Limb (tissue), 2 donors: ENCODE results near the gene C16orf89.
"Not testable (repeated sequence)": the region's sequence is repeated elsewhere in the genome, so short reads cannot be mapped to it uniquely, and the experiment has no call there.

Experiments used
- DNase-seq, 2 donors: peaks; one replicate each; pipeline ENCODE4 v3.0.0-alpha.2; 2016; ENCODE audit errors: extremely low spot score in 2 of 2

C16orf89 gene

DNA sequence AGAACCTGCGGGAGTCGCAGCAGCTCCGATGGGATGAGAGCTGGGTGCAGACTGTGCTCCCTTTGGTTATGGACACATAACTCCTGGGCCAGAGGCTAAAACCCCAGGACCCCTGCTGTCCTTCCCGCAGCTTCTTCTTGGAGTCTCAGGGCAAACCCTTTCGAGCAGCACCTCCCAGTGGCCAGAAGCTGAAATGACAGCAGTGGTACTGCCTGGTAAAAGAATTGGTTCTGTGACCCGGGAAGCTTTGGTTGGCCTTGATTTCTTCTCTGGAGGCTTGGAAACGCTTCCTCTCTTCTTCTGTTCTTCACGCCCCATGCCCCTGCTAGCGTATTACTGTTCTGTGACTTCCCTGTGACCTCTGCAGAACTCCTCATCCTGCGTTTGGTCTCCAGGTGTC is 19.0 kb upstream of the C16orf89 start:
- DNase-seq, result peak in 1 of 2 donors; percentile 52

DNA sequence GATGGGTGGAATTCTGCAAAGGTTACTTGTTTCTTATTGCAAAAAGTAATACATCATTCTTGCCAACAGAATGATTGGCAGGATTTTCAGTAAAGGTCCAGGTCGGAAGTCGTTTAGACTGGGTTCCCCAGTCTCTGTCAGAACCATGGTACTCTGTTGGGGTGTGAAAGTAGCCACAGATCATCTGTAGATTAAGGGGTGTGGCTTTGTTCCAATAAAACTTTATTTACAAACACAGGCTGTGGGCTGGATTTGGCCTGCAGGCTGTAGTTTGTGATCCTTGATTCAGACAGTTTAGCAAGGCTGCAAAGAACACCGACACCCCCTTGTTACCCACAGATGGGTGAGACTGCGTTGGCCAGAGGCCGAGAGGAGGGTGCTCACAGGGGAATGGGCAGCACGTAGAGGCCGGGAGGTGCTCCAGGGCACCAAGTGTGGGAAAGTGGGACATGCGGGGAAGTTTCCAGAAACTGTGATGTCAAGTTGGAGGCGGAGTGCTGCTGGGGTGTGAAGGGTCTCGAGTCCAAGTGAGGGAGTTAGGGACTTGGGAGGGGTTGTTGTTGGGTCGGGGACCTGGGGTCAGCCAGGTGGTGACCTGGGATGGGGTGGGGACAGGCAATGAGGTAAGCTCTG is 18.5 kb upstream of the C16orf89 start:
- not testable (repeated sequence) for DNase-seq

DNA sequence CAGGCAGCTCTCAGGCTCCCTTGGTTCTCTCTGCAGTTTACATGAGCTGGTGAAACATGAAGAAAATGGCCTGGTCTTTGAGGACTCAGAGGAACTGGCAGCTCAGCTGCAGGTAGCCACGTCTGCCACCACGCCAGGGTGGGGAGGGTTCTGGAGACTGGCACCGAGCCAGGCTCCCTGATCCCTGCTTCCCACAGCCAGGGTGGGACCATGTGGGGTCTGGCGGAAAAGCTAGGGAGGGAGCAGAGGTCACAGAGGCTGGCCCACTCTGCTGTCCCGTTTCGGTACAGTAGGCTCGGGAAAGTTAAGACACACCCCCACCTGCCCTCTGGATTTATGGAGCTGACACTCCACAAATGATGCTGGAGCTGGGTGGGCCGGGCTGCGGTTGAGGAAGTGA is 17.9 kb upstream of the C16orf89 start:
- DNase-seq, result not testable (repeated sequence)

DNA sequence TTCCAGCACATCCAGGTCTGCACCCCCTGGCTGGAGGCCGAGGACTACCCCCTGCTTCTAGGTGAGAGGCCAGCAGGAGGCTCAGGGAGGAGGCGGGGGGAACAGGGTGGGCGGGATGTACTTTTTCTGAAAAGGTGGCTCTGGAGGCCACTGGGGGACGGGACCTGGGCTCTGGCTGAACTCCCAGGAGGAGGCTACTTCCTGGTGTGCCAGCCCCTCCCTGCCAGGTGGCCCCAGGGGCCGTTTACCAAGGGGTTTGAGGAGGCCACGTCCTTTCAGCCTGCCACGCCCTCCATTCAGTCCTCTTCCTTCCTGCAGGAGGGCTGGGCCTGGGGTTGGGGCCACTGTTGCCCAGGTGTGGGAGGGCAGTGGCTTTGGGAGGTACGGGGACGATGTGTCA is 15.2 kb upstream of the C16orf89 start:
- DNase-seq, result not testable (repeated sequence)

DNA sequence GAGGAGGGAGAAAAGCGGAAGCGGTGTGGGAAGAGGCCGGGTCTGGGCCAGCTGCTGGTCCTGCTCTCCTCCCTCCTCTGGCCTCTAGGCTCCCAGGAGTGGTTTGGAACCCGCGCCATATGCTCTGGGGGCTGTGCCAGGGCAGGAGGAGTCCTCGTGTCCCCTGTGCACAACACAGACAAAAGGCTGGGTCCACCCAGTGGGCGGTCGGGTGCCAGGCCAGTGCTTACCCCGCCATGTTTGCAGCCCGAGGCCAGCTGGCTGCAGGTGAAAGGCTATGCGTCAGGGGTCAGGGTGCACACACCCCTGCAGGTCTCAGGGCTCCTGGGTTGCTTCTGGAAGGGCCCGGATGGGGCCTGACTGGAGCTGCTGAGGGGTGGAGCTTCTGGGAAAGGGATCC is 14.7 kb upstream of the C16orf89 start:
- not testable (repeated sequence) for DNase-seq

DNA sequence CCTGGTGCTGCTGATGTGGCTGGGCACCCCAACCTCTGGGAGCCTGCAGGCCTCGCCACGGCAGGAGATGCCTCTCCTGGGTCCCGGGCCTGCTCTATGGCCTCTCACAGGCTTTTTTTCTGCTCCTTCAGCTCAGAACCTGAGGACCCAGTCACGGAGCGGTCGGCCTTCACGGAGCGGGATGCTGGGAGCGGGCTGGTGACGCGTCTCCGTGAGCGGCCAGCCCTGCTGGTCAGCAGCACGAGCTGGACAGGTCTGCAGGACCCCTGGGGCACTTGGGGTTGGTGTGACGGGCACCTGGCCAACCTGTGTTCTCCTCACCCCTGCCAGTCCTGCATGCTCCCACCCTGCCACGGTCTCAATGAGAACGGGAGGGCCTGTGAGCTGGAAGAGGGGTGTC is 12.9 kb upstream of the C16orf89 start:
- DNase-seq, result no peak

DNA sequence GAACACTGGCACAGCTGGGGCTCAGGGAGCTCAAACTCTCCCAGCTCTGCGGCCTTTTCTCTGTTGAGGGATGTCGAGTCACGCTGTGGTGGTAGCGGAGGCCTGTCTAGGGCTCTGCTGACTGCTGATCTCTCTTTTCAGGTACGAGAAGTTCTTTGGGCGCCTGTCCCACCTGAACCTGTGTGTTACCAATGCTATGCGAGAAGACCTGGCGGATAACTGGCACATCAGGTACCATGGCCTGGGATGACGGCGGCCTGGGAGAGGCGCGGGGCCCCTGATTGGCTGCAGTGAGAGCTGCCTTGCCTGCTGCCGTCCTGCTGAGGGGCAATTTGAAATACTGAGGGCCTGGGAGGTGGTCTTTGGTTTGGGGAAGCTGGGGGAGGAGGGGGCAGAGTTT is 11.5 kb upstream of the C16orf89 start:
- no peak for DNase-seq

DNA sequence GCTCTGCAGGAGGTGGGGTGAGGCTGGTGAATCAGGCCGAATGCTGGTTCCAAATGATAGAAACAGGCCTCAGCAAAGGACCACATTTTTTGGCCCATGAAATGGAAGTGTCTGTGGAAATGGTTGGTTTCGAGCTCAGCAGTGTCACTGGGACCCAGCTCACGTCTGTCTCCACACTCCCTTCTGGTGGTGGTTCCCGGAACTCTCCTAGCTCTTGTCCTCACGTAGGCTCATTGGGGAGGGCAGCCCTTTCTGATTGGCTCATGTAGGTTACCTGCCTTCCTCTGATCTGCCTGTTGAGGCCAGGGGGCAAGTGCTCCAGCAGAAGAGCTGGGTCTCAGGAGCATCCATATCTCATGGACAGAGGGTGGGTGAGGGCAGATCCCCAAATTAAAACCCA is 9.9 kb upstream of the C16orf89 start:
- DNase-seq, result no peak

DNA sequence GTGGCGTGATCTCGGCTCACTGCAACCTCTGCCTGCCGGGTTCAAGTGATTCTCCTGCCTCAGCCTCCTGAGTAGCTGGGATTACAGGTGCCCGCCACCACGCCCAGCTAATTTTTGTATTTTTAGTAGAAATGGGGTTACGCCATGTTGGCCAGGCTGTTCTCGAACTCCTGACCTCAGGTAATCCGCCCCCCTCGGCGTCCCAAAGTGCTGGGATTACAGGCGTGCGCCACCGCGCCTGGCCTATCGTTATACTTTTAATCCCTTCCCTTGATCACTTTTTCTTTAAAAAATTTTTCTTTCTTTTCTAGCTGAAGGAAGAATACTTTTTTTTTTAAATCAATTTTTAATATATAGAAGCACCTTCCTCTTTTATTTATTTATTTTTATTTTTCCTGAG is 8.0 kb upstream of the C16orf89 start:
- not testable (repeated sequence) for DNase-seq

DNA sequence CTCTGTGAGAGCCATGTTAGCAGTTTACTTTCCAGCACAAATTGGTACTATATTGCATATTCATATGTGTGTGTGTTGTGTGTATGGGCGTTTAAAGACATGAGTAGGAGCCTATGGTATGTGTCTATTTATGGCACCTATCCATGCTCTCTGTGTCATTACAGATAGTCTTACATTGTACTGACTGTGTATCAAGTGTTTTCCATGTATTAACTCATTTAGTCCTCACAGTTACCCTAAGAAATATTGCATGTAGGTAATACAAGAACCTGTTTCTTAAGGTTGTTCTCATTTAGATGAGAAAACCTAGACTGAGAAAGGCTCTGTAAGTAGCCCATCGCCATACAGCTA is 7.5 kb upstream of the C16orf89 start:
- DNase-seq, result no peak

DNA sequence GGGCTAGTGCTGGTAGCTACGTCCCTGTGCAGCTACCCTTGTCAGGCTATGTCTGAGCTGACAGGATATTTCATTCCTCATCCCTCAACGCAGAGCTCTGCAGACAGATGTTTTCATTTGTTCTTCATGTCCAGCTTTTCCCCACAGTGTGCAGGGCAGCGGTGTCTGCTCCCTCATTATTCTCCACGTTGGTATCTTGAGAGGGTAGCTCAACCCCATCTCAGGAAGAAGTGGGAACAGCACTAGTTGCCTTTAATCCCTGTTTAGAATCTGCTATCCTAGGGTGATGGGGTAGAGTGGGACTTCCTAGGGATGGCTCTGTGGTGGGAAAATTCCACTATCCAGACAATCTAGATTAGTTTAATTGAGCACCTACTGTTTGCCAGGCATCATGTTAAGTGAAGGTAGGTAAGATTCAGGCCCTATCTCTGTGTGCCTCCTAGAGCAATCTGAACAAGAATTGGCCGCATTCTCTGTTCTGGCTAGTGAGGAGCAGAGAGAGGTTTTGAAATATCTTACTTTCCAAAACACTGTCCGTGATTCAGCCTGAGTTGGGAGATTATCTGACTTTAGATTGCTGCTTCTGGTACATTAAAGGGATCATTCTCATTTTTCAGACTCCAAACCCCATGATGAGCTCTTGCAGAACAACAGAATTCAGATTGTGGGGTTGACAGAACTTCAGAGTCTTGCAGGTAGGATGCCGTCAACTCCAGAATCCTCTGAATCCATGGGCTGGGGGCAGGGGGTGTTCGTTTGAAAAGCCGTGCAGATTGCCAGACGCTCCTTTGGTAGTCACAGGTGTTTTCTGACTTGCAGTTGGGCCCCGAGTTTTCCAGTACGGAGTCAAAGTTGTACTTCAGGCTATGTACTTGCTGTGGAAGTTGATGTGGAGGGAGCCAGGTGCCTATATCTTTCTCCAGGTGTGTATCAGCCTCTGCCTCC is 6.8 kb upstream of the C16orf89 start:
- DNase-seq, result no peak

DNA sequence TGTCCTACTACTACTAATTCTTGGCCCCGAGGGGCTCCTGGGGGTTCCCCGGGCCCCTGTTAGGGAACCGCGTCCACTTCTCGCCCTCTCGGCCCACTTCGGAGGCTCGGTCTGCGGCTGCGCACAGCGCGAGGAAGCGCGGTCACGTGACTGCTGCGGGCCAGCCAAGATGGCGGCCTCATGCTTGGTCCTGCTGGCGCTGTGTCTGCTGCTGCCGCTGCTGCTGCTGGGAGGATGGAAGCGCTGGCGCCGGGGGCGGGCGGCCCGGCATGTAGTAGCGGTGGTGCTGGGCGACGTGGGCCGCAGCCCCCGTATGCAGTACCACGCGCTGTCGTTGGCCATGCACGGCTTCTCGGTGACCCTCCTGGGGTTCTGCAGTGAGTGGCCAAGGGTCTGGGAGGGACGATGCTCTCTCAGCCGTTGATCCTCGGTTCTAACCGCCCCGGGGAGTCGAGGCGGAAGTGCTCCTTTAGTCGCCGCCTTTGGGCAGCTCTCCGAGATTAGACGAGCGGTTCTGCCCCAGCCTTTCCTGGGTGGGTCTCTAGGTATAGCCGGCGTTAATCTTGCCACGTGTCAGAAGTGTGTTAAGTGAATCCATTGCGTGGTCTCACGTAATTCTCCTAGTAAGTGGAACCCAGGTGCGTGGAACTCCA is 6.1 kb upstream of the C16orf89 start, which contains the start of gene ALG1:
ALG1 (plus strand) TSS at position 163 of the 653 bp plus-strand sequence; CDS start at position 170, 7 bp downstream.
- peak; percentile 91 to 92 for DNase-seq

DNA sequence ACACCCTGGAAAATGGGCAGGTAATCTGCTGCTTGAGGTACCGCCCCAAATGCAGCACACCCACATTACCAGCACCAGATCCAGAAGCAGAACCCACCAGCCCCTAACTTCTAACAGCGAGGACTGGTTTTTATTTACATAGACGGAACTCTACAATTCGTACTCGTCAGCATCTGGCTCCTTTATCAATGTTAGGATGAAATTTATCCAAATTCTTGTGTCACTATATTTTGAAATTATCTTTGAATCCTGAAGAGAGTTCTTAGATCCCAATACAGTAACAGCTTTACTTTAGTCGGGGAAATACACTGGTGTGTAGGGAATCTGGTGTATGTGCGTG is 5.6 kb upstream of the C16orf89 start:
- DNase-seq, result no peak

DNA sequence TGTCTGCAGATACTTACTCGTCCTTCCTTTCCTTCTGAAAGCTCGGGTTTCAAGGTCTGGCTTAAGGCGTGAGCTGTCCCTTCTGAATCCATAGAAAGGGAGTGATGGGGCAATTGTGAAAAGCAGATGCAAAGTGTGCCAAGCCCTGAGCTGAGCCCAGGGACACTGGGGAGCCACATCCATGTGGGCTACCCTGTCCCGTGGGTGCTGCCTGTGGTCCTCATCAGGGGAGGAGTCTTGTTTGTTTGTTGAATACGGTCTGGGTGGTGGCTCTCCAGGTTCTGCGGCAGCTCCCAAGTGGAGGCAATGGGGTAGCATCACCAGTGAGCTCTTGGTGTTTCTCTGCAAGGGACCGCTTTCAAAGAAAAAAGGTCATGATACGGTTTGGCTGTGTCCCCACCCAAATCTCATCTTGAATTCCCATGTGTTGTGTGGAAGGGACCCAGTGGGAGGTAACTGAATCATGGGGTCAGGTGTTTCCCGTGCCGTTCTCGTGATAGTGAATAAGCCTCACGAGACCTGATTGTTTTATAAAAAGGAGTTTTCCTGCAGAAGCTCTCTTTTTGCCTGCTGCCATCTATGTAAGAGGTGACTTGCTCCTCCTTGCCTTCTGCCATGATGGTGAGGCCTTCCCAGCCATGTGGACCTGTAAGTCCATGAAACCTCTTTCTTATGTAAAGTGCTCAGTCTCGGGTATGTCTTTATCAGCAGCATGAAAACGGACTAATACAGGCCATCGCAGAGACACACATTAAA is 4.9 kb upstream of the C16orf89 start:
- DNase-seq, result no peak

DNA sequence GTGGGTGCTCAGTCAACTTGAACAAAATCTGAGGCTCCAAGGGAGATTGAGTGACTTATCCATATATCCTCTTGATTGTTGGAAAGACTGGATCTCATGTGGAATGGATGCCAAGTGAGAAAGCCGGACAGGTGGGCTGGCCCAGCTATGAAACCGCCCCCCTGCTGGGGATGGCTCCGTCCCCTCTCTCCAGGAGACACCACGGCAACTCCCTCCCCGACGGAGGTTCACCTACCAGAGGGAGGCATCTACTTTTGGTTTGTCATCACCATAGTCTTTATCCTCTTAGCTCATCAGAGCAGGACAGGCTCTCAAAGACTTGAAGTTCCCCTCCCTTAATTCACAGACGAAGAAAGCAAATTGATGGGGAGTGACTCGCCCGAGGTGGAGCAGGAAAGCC is 4.1 kb upstream of the C16orf89 start:
- no peak for DNase-seq

DNA sequence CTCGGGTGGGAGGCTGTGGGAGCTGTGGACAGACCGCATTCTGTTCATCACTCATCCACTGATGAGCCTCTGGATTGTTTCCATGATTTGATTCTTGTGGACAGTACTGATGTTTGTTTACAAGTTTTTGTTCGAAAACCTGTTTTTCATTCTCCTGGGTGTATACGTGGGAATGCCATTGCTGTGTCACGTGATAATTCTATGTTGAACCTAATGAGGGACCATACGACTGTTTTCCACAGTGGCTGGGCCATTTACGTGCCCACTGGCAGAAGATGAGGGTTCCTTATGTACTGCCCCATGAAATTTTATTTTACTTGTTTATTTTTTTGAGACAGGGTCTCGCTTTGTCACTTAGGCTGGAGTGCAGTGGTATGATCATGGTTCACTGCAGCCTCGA is 3.3 kb upstream of the C16orf89 start:
- no peak for DNase-seq

DNA sequence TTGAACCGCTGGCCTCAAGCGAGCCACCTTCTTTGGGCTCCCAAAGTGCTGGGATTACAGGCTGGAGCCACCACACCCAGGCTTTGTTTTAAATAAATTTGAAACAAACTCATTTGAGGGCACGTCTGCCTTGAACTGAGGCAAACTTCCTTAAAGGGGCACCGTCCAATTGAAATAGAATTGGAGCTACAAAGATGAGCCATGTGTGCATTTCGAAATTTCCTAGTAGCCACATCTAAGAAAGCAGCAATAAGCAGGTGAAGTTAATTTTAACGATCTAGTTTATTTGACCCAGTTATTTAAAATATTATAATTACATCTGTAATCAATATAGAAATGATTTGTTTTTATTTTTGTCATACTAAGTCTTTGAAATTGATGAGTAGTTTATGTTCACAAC is 755 bp upstream of the C16orf89 start:
- no peak for DNase-seq

DNA sequence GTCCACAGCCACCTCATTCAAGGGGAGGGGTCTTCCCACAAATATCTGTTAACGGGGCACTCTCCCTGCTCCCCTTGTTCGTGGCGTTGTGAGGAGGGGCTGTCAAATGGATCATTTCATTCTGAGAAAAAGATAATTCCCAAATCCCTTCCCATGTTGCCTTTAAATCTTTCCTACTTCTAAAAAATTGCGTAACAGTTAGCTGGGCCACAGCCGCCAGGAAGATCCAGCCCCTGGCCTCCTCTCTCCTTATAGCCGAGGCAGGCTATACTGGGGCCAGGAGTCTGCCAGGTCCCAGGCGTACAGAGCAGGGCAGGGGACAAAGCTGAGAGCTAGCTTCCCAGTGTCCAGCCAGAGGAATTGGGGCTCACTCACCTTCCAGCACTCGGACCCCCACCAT is 430 bp downstream of the C16orf89 start:
- no peak for DNase-seq

DNA sequence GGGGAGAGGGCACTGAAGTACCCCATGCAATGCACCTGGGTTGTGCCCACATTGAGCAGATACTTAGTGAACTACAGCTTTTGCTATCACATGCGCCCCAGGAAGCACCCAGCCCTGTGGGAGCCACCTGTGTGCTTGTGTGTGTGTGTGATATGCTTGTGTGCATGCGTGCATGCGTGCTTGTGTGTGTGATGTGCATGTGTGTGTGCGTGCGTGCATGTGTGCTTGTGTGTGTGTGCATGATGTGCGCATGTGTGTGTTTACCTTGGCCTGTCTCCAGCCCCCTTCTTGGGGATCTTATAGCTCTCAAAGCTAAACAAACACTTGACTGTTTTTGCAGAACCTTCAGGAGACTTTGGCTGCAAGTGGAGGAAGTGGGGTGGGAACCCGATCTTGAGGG is 841 bp downstream of the C16orf89 start:
- peak in 1 of 2 donors; percentile 58 for DNase-seq

DNA sequence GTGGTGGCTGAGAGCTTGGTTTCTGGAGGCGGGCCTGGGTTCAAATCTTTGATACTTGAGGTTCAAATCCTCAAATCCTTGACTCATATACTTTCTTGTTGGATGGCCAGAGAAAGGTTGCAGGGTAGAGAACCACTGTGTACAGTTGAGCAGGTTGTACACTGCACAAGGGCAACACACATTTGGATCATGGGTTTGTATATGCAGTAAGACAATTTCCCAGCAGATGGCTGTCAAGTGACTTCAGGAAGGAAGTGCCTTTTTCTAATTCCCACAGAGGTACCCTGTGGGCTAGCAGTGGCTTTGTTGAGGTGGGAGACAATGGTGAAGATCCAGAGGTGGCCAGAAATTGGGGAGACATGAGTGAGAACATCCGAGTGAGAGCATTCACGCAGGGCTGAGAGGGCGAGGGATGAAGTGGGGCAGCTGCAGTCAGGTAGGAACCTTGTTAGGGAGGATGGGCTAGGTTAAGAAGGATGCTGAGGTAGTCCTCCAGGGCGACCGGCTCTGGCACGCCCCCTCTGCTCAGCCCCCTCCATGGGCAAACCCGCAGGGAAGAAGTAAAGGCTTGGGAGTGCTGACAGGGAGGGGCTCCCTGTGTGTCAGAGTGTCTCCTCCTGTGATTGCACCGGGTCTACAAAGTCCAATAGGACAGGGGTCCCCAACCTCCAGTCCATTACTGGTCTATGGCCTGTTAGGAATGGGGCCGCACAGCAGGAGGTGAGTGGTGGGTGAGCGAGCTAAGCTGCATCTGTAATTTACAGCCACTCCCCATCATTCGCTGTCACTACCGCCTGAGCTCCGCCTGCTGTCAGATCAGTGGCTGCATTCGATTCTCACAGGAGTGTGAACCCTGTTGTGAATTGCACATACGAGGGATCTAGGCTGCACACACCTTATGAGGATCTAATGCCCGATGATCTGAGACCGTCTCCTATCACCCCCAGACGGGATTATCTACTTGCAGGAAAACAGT is 2.7 kb downstream of the C16orf89 start:
- DNase-seq, result no peak

DNA sequence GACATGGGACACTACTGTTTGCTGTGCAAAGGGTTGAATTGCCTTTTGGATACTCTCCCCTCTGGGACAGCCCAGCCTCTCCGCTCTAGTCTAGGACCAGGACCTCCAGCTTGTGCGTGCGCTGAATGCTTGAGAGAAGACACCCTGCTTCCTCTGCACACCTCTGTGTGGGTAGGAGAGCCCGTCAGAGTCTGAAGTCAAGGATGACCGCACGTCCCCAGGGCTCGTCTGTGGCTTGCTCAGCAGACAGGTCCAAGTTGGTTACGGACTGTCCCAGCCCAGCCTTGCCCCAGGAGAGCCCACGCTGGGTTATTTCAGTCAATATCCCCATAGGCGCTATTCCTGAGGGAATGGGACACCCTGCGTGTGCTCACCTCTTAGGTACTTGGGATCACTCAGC is 3.7 kb downstream of the C16orf89 start:
- no peak for DNase-seq
